AG08395 (cell line): ENCODE results near the gene NKX6-1.

ENCODE experiments used
- DNase-seq: peaks from one replicate; pipeline ENCODE4 v3.0.0; 2012; ENCODE audit warnings: mixed read lengths, low spot score

Gene NKX6-1

DNA sequence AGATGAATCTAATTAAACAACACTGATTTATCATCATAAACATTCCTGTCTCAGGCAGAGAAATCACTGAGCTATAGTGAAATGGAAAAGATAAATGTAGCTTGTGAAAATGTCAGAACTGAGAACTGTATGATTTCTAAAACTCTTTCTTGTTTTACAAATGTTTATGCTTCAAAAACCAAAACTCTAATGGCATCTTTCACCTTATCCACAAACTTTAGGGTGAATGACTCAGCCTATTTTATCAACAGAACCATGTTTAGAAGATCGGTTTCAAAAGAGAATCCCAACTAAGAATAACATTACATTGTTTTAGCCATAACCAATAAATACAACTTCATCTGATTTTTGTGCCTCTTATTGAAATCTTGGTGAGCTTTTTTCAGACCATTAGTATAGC lies 21.4 kb downstream of the NKX6-1 start:
- DNase-seq = no peak

DNA sequence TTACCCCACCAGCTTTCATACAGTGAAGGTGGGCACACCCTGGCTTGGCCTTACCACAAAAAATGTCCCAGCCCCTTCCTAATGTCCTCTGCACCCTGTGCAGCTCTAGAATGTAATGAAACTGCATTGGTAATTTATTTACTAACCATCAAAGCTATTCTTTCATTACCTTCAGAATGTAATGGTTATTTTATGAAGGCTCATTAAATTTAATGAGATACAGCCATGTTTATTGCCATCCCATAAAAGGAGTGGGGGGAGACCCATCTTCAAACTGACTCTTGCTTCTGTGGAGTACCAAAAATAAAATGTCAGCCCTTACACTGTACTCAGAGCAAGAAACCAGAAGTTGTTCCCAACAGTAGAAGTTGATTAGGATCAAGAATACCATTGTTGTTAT lies 25.0 kb downstream of the NKX6-1 start:
- DNase-seq = no peak

DNA sequence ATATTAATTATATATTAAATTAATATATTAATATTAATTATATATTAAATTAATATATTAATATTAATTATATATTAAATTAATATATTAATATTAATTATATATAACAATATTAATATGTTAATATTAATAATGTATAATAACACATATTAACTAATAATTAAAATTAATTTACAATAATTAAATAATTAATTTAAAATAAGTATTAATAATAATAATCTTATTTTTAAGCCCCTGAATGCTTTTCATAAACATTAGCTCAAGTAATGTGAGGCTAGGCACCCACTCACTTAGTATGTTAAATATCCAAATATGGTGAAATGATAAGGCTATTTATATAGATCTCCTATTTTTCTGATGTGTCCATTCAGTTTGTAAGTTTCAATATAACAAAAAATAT lies 26.9 kb downstream of the NKX6-1 start:
- DNase-seq = no peak

DNA sequence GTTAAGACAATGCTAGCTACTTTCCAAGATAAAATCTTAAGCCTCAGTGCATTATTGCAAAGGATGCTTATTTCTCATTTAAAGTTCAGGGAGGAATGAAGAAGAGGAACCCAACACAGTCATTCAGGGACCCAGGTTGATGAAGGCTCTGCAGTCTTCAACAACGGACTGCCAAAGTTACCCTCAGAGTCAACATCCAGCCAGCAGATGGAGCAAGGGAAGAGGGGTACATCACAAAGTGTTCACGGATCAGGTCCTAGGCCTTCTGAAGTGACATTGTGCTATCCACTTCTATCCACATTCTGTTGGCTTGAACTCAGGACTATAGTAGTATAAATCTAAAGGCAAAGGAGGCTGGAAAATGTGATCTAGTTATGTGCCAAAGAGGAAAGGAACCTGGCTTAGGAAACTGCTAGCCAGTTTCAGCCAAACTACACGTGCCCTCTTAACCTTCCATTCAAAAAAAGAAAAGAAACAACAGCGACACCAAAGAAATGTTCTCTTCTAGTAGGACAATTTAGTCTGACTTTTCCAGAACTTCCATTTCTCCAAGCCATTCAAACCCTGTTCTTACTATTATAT lies 28.8 kb downstream of the NKX6-1 start:
- no peak for DNase-seq

DNA sequence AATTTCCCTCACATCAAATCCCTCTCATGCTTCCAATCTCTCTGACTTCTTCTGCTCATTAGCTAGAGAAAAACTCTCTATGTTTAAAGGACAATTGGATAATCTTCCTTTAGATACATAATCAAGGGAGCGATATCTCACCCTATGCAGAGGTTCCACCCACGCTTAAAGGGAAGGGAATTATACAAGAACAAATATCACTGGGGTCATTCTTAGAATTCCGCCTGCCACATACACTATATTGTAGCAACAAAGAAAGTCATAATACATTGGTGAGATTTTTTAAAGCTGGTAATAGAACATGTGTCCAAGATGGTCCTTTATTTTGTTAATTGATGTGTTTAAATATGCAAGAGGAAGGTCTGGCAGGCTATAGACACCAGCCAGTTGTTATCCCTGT lies 31.5 kb downstream of the NKX6-1 start:
- DNase-seq = no peak

DNA sequence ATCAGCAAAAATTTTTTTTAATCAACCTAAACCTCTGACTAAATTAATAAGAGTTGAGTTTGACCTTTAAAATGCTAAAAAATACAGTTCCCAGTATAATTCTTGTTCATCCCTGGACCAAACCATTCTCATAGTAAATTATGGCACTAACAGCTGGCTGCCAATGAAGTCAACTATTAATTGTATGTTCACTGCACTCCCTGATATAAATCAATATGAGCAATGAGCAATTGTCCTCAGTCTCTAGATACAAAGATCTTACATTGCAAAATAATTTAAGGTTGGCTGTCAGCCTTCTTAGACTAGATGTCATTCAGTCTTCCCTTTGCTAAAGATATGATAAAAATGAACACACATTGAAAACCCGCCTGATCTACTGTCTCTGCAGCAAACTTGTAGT lies 39.3 kb downstream of the NKX6-1 start:
- no peak for DNase-seq

DNA sequence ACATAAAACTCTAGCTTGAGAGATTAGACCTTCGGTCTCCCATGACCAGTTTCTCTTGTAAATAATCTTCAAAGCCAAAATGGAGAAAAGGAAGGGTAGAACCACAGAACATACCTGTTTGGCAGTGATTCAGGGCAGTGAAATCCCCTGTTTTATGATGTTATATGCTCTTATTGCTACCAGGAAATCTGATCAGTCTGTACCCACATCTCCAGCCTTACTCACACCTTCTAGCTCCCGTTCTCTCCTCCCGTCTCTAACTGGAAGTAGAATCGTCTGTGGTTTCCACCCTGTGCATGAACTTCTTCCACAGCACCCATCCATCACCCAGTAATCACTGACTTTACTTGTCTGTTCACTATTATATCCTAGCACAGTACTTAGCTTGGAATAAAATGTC lies 42.9 kb downstream of the NKX6-1 start:
- DNase-seq = no peak

DNA sequence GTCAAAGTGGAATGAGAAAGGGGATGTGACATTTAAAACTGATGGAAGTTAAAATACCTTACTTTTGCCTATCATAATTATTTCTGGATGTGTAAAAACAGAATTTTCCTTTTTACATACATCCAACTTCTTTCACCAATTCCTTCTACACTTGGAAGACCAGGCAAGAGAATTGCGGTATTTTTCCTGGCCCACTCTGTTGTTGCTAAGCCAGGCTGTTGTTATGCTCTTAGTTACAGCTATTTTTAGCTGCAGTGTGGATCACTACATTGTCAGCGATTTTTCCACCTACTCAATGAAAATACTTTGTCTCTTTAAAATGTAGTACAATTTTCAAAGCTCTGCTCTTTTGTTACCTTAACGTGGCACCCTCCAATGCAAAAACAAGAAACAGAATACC lies 43.4 kb downstream of the NKX6-1 start:
- DNase-seq = no peak

DNA sequence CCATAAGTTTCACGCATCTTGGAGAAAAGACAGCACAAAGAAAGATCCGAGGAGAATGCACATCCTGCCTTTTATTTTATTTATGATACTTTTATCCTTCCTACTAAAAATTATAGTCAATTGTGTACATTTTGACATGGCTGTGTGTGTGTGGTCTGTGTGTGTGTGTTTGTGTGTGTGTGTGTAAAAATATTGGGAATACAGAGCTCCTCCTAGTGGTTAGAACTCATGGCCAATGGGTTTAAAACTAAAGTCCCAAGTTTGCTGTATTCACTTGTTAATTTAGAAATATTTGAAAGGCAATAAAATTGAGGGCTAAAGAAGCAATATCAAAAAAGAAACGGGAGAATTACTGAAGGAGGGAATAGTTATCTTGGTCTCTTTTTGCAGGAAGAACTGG lies 47.5 kb downstream of the NKX6-1 start:
- no peak for DNase-seq

DNA sequence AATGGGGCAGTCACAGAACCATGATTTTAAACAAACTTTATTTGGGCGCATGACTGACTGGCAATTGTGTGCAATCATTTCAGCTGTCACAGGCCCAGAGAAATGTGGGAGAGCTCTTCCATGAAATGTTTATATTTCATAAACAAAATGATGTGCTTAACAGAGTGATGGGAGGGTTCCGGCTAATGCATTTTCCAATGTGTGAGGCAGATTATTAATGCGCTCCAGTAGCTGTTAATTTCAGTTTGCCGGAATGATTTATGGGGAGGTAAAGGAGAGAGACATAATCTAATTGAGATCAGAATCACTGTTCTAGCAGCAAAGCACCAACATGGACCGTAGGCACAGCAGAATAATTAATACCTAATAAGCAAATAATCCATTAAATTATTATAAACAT lies 55.6 kb downstream of the NKX6-1 start:
- DNase-seq = no peak

DNA sequence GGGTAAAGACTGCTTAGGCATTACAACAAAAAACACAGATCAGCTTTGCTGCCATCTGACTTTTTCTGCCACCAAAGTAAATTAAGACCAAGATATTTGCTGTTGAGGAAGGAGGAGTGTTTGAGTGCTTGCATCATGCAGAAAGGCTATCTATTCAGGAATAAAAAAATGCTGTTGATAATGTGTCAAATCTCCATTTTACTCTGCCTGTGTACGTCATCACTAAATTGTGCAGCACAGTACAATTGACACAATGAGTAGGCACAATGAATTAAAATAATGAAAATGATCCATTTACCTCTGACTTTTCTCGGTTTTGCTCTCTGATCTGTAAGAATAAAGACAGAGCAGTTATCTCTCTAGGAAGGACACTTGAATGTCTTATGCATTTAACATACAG lies 56.3 kb downstream of the NKX6-1 start:
- no peak for DNase-seq
